ENCODE data around the gene CNTNAP5.

CNTNAP5 gene

GRCh38 chr2:124582387-124582786, 557.3 kb downstream of the CNTNAP5 start:
- H3K36me3 ChIP-seq (ENCODE audit: insufficient read depth, low read length) = no peaks in the 10 kb centered on the region
- no peaks in the 10 kb centered on the region for H3K9me3 ChIP-seq (ENCODE audit: low read length)
- no peaks in the 10 kb centered on the region for H3K27me3 ChIP-seq (ENCODE audit: insufficient read depth, low read length)
- H2AFZ ChIP-seq (ENCODE audit: low read depth, low read length) = no peak overlapping the region
- H3K4me3 ChIP-seq (ENCODE audit: low read length) = no peak overlapping the region
- H3K4me1 ChIP-seq (ENCODE audit: insufficient read depth, low read length) = no peaks in the 10 kb centered on the region

- Histone ChIP-seq H3K36me3 (ENCODE audit: insufficient read depth, low read length) (no peaks in the 10 kb centered on the region), H2AFZ (ENCODE audit: low read depth, low read length) (no peak overlapping the region), H3K4me3 (ENCODE audit: low read length) (no peak overlapping the region), H3K4me1 (ENCODE audit: insufficient read depth, low read length) (no peaks in the 10 kb centered on the region), H3K9me3 (ENCODE audit: low read length) (no peaks in the 10 kb centered on the region), H3K27me3 (ENCODE audit: insufficient read depth, low read length) (no peaks in the 10 kb centered on the region)
Measured at GRCh38 chr2:124584615-124585014, 559.5 kb downstream of the CNTNAP5 start.

GRCh38 chr2:124585277-124585676, 560.2 kb downstream of the CNTNAP5 start:
- H3K4me3 ChIP-seq (ENCODE audit: low read length) = no peak overlapping the region
- no peaks in the 10 kb centered on the region for H3K36me3 ChIP-seq (ENCODE audit: insufficient read depth, low read length)
- H3K27me3 ChIP-seq (ENCODE audit: insufficient read depth, low read length) = no peaks in the 10 kb centered on the region
- H3K9me3 ChIP-seq (ENCODE audit: low read length) = no peaks in the 10 kb centered on the region
- no peaks in the 10 kb centered on the region for H3K4me1 ChIP-seq (ENCODE audit: insufficient read depth, low read length)
- H2AFZ ChIP-seq (ENCODE audit: low read depth, low read length) = no peak overlapping the region

GRCh38 chr2:124586210-124586609, 561.1 kb downstream of the CNTNAP5 start:
- no peaks in the 10 kb centered on the region for H3K4me1 ChIP-seq (ENCODE audit: insufficient read depth, low read length)
- no peaks in the 10 kb centered on the region for H3K36me3 ChIP-seq (ENCODE audit: insufficient read depth, low read length)
- no peaks in the 10 kb centered on the region for H3K27me3 ChIP-seq (ENCODE audit: insufficient read depth, low read length)
- no peak overlapping the region for H3K4me3 ChIP-seq (ENCODE audit: low read length)
- no peaks in the 10 kb centered on the region for H3K9me3 ChIP-seq (ENCODE audit: low read length)
- no peak overlapping the region for H2AFZ ChIP-seq (ENCODE audit: low read depth, low read length)

GRCh38 chr2:124586835-124587234, 561.7 kb downstream of the CNTNAP5 start:
- no peak overlapping the region for H3K4me3 ChIP-seq (ENCODE audit: low read length)
- H3K36me3 ChIP-seq (ENCODE audit: insufficient read depth, low read length) = no peaks in the 10 kb centered on the region
- no peaks in the 10 kb centered on the region for H3K9me3 ChIP-seq (ENCODE audit: low read length)
- H3K4me1 ChIP-seq (ENCODE audit: insufficient read depth, low read length) = no peaks in the 10 kb centered on the region
- H2AFZ ChIP-seq (ENCODE audit: low read depth, low read length) = no peak overlapping the region
- H3K27me3 ChIP-seq (ENCODE audit: insufficient read depth, low read length) = no peaks in the 10 kb centered on the region

- no peaks in the 10 kb centered on the region for H3K4me1 ChIP-seq (ENCODE audit: insufficient read depth, low read length)
- H2AFZ ChIP-seq (ENCODE audit: low read depth, low read length) = no peak overlapping the region
- H3K9me3 ChIP-seq (ENCODE audit: low read length) = no peaks in the 10 kb centered on the region
Measured at GRCh38 chr2:124589971-124590370, 564.9 kb downstream of the CNTNAP5 start.

GRCh38 chr2:124602759-124603158, 577.7 kb downstream of the CNTNAP5 start:
- Histone ChIP-seq H3K27me3 (ENCODE audit: insufficient read depth, low read length) (no peaks in the 10 kb centered on the region), H3K36me3 (ENCODE audit: insufficient read depth, low read length) (no peaks in the 10 kb centered on the region), H3K4me1 (ENCODE audit: insufficient read depth, low read length) (no peaks in the 10 kb centered on the region), H3K4me3 (ENCODE audit: low read length) (no peak overlapping the region), H2AFZ (ENCODE audit: low read depth, low read length) (no peak overlapping the region), H3K9me3 (ENCODE audit: low read length) (no peaks in the 10 kb centered on the region)

More at GRCh38 chr2:124589971-124590370, 564.9 kb downstream of the CNTNAP5 start:
- no peak overlapping the region for H3K4me3 ChIP-seq (ENCODE audit: low read length)
- H3K36me3 ChIP-seq (ENCODE audit: insufficient read depth, low read length) = no peaks in the 10 kb centered on the region
- no peaks in the 10 kb centered on the region for H3K27me3 ChIP-seq (ENCODE audit: insufficient read depth, low read length)

- H3K9me3 ChIP-seq (ENCODE audit: low read length) = no peaks in the 10 kb centered on the region
- H2AFZ ChIP-seq (ENCODE audit: low read depth, low read length) = no peak overlapping the region
- H3K27me3 ChIP-seq (ENCODE audit: insufficient read depth, low read length) = no peaks in the 10 kb centered on the region
- no peak overlapping the region for H3K4me3 ChIP-seq (ENCODE audit: low read length)
- no peaks in the 10 kb centered on the region for H3K36me3 ChIP-seq (ENCODE audit: insufficient read depth, low read length)
- H3K4me1 ChIP-seq (ENCODE audit: insufficient read depth, low read length) = no peaks in the 10 kb centered on the region
Measured at GRCh38 chr2:124604940-124605339, 579.9 kb downstream of the CNTNAP5 start.

- H3K4me1 ChIP-seq (ENCODE audit: insufficient read depth, low read length) = no peaks in the 10 kb centered on the region
- no peaks in the 10 kb centered on the region for H3K27me3 ChIP-seq (ENCODE audit: insufficient read depth, low read length)
- H3K9me3 ChIP-seq (ENCODE audit: low read length) = no peaks in the 10 kb centered on the region
- H3K4me3 ChIP-seq (ENCODE audit: low read length) = no peak overlapping the region
- no peaks in the 10 kb centered on the region for H3K36me3 ChIP-seq (ENCODE audit: insufficient read depth, low read length)
- H2AFZ ChIP-seq (ENCODE audit: low read depth, low read length) = no peak overlapping the region
Measured at GRCh38 chr2:124607679-124608078, 582.6 kb downstream of the CNTNAP5 start.

- Histone ChIP-seq H3K27me3 (ENCODE audit: insufficient read depth, low read length) (no peaks in the 10 kb centered on the region), H3K4me3 (ENCODE audit: low read length) (no peak overlapping the region), H3K36me3 (ENCODE audit: insufficient read depth, low read length) (no peaks in the 10 kb centered on the region), H2AFZ (ENCODE audit: low read depth, low read length) (no peak overlapping the region), H3K4me1 (ENCODE audit: insufficient read depth, low read length) (no peaks in the 10 kb centered on the region), H3K9me3 (ENCODE audit: low read length) (no peaks in the 10 kb centered on the region)
Measured at GRCh38 chr2:124609667-124610066, 584.6 kb downstream of the CNTNAP5 start.

- H3K27me3 ChIP-seq (ENCODE audit: insufficient read depth, low read length) = no peaks in the 10 kb centered on the region
- no peak overlapping the region for H2AFZ ChIP-seq (ENCODE audit: low read depth, low read length)
- no peaks in the 10 kb centered on the region for H3K9me3 ChIP-seq (ENCODE audit: low read length)
- H3K4me1 ChIP-seq (ENCODE audit: insufficient read depth, low read length) = no peaks in the 10 kb centered on the region
- H3K4me3 ChIP-seq (ENCODE audit: low read length) = no peak overlapping the region
- H3K36me3 ChIP-seq (ENCODE audit: insufficient read depth, low read length) = no peaks in the 10 kb centered on the region
Measured at GRCh38 chr2:124610141-124610540, 585.1 kb downstream of the CNTNAP5 start.

GRCh38 chr2:124610866-124611265, 585.8 kb downstream of the CNTNAP5 start:
- Histone ChIP-seq H2AFZ (ENCODE audit: low read depth, low read length) (no peak overlapping the region), H3K4me1 (ENCODE audit: insufficient read depth, low read length) (no peaks in the 10 kb centered on the region), H3K9me3 (ENCODE audit: low read length) (no peaks in the 10 kb centered on the region), H3K27me3 (ENCODE audit: insufficient read depth, low read length) (no peaks in the 10 kb centered on the region), H3K4me3 (ENCODE audit: low read length) (no peak overlapping the region), H3K36me3 (ENCODE audit: insufficient read depth, low read length) (no peaks in the 10 kb centered on the region)

- H2AFZ ChIP-seq (ENCODE audit: low read depth, low read length) = no peak overlapping the region
- H3K4me1 ChIP-seq (ENCODE audit: insufficient read depth, low read length) = no peaks in the 10 kb centered on the region
- H3K36me3 ChIP-seq (ENCODE audit: insufficient read depth, low read length) = no peaks in the 10 kb centered on the region
- no peaks in the 10 kb centered on the region for H3K27me3 ChIP-seq (ENCODE audit: insufficient read depth, low read length)
- no peaks in the 10 kb centered on the region for H3K9me3 ChIP-seq (ENCODE audit: low read length)
- H3K4me3 ChIP-seq (ENCODE audit: low read length) = no peak overlapping the region
Measured at GRCh38 chr2:124623560-124623959, 598.5 kb downstream of the CNTNAP5 start.

- Histone ChIP-seq H3K36me3 (ENCODE audit: insufficient read depth, low read length) (no peaks in the 10 kb centered on the region), H3K4me3 (ENCODE audit: low read length) (no peak overlapping the region), H3K9me3 (ENCODE audit: low read length) (no peaks in the 10 kb centered on the region), H2AFZ (ENCODE audit: low read depth, low read length) (no peak overlapping the region), H3K4me1 (ENCODE audit: insufficient read depth, low read length) (no peaks in the 10 kb centered on the region), H3K27me3 (ENCODE audit: insufficient read depth, low read length) (no peaks in the 10 kb centered on the region)
Measured at GRCh38 chr2:124625561-124625960, 600.5 kb downstream of the CNTNAP5 start.
